HG03139 (cell line): Measurements from ENCODE around the gene TRIM26.
"Not testable (repeated sequence)": the region's sequence is repeated elsewhere in the genome, so short reads cannot be mapped to it uniquely, and the experiment has no call there.

Experiments
- ATAC-seq: cut with Tn5 transposase; IDR thresholded peaks from one replicate; pipeline ENCODE4 v1.9.1; 2021; ENCODE audit not compliant: unreplicated experiment

The TRIM26 gene

GRCh38 chr6:30154709-30155519 lies 58.3 kb downstream of the TRIM26 start:
- ATAC-seq = no peak

DNA sequence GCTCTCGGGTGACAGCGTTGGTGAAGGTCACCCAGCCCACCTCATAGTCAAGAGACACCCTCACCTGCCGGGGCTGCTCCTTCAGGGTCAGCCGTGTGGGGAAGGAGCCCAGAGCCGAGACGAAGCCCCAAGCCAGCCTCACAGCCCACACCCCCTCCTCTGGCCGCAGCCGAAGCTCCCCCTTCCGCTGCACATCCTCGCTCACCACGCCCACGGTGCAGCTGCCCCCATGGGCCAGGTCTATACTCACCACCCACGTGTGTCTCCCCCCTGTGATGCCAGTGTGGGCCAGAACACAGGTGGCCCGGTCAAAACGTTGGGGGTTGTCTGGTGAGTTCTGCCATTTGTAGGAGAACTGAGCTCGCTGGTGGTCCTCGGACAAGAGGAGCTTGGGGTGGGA lies 59.1 kb downstream of the TRIM26 start:
- no peak for ATAC-seq

GRCh38 chr6:30152910-30153610 lies 60.1 kb downstream of the TRIM26 start:
- no peak for ATAC-seq

GRCh38 chr6:30152016-30152673 lies 61.1 kb downstream of the TRIM26 start:
- ATAC-seq = no peak

- no peak for ATAC-seq
These were observed 61.6 kb downstream of the TRIM26 start for GRCh38 chr6:30151580-30151979.

- no peak for ATAC-seq
These were observed 62.4 kb downstream of the TRIM26 start for GRCh38 chr6:30150671-30151395.

DNA sequence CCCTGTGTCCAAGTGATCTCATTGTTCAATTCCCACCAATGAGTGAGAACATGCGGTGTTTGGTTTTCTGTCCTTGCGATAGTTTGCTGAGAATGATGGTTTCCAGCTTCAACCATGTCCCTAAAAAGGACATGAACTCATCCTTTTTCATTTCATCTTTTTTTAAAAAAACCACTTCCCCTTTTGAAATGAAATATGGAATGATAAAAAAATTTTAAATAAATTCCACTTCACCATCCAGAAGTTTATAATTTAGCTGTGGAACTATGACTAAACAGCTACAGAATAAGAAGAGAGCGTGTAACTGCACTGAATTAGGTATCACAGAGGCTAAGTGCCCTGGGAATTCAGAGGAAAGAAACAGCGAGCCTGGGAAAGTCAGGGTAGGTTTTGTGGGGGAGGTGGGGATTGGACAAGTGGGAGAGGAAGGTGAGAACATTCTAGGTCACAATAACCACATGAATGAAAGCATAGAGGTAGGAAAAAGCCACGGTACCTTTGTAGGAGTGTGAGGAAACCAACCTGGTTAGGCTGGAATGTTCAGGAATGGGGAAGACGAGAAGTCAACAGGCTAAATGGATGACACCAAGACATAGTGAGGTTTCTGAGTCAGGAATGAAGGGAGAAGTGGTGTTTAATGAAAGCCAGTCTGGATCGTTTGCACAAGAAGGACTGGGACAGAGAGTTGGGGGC lies 63.2 kb downstream of the TRIM26 start:
- no peak for ATAC-seq

GRCh38 chr6:30149234-30149633 lies 64.0 kb downstream of the TRIM26 start:
- ATAC-seq = no peak

GRCh38 chr6:30147096-30147495 lies 66.1 kb downstream of the TRIM26 start:
- ATAC-seq = no peak

DNA sequence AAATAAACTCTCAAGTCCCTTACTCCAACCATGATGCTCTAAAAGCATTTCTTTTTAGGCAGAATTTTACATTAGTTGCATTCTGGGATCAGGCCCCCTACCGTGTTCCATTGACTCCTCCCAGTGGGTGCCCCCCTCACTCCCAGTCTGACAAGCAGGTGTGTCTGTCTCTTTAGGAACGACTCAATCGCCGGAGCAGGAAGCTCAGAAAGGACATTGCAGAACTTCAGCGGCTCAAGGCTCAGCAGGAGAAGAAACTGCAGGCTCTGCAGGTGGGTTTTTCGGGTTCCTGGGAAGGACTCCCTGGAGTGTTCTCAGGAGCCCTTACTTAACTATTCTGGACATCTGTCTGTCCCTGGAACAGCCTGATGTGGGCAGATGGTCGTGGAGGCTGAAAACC lies 67.4 kb downstream of the TRIM26 start:
- ATAC-seq = no peak

- no peak for ATAC-seq
These were observed 68.4 kb downstream of the TRIM26 start for GRCh38 chr6:30144811-30145210.

DNA sequence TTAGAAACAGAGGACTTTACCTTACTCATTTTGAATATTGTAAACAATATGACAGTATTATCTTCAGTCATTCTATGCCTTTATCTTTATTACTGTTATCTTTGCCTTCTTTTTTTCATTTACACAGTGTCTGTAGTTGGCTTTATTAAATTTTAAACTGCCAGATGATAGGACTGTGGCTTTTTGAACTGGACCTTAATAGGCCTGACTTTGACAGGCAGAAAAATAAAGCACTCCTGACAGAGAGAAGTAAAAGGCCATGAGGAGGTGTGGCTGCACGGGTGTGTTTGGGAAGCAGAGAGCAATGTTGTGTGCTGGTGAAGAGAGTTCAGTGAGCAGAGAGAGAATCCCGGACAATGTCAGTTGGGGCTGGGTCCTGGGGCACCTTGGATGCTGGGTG lies 69.4 kb downstream of the TRIM26 start:
- no peak for ATAC-seq

DNA sequence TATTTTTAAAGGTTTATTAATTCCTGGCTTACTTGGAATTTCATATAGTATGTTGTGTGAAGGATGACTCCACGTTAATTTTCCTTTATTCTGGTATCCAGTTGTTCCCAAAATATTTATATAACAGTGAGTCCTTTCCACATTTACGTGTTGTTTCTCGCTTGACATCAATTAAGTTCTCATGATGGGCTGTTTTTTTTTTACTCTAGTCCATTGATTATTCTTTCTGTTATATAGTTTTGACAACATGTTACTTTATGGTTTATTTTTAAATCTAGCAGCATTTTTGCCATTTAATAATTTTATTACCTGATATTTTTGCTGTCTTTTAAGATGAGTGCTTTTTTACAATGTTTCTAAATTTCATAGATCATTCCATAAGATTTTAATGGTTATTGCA lies 70.5 kb downstream of the TRIM26 start:
- ATAC-seq = no peak

GRCh38 chr6:30140240-30140639 lies 73.0 kb downstream of the TRIM26 start:
- ATAC-seq = not testable (repeated sequence)

DNA sequence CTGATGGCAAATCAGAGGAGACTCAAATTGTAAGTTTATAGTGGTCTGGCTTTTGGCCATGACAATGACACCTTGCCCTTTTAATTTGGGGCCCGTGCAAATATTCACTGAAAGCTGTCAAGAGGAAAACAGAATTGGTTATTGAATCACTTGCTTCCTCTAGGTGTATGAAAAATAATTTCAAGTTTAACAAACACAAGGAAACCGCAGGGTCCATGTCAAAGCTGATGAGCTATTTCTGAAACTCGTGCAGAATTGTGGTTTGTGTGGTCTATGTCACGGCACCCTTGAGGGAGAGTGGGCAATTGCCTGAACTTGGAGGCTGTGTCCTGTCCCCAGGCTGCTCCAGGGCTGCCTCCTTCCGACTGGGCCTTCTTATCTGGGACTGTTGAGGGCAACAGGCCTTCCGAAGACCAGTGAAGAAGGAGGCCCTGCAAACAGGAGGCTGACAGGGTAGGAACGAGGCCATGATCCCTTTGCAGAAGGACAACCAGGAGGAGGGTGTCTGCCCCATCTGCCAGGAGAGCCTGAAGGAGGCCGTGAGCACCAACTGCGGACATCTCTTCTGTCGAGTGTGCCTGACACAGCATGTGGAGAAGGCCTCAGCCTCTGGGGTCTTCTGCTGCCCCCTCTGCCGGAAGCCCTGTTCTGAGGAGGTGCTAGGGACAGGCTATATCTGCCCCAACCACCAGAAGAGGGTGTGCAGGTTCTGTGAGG lies 76.5 kb downstream of the TRIM26 start:
- ATAC-seq = no peak

DNA sequence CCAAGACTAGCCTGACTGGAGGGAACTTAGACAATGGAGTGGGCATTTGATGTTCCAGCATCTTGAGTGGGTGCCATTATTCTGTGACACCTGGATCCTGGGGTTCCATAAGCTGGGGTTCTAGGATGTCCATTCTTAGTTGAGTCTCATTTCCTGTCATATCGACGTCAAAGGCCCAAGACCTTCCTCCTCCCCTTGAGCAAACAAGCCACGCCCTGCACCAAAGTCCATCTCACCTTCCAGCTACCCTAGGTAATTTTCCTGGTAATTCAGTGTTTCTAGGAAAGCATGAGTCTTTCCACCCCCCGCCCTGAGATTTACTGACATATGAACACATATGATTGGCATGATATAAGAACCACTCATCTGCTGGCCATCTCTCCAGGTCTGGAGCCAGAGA lies 77.4 kb downstream of the TRIM26 start, which contains the start of gene TRIM40:
Gene TRIM40 (plus strand): TSS at position 384 of the 400 bp plus-strand sequence. CDS start 897 bp downstream, outside the sequence.
- no peak for ATAC-seq

DNA sequence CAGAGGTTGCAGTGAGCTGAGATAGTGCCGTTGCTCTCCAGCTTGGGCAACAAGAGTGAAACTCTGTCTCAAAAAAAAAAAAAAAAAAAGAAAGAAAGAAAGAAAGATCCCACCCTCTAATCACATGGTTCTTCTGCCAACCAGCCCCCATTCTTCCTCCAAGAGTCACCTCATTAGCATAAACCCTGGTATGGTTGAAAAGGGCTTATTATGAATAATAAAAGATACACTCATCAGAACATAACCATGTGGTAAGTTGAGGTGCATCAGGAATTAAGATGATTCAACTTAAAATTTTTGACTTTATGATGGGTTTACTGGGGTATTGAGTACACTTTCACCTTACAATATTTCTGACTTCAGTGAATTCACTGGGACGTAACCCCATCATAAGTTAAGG lies 78.1 kb downstream of the TRIM26 start:
- ATAC-seq = no peak
